Medulla oblongata (tissue), 1 donor: ENCODE measurements around the gene CSTPP1.

Source experiments
- DNase-seq: peaks from one replicate; pipeline ENCODE4 v3.0.0-alpha.2; 2015; ENCODE audit errors: extremely low spot score

The CSTPP1 gene

DNA sequence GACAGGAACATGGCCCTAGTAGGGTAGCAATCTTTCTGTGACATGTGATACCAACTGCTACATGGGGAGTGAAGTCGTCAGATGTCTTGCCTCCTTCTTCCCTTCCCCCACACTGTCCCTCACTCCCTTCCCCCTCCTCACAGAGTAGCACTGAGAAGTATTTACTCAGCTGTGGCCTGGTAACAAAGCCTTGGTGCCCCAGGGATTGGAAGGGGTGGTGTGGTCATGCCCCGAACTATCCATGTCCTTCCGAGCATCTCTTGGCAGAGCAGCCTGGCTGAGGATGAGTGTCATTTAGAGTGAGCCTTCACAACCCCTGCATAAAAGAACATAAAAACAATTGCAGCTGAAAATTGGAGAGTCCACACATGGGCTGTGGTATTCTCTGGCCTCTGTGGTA, 194.0 kb downstream of the CSTPP1 start:
- no peak for DNase-seq

DNA sequence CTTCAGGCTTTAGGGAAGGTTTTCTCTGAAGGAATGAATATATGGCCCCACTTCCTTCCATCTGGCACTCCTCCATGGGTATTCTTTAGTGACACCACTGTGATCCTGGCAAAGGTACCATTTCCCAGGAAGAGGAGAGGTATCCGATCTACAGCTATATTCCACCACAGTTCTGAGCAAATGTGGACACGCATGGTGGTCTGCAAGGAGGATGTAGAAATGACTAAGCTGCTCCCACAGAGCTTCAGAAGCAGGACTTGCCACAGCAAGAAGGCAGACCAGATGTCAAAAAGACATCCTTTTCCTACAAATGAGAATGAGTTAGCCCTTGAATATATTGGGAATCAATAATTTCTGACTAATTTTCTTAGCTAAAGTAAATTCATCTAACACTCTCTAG, 194.6 kb downstream of the CSTPP1 start:
- no peak for DNase-seq

DNA sequence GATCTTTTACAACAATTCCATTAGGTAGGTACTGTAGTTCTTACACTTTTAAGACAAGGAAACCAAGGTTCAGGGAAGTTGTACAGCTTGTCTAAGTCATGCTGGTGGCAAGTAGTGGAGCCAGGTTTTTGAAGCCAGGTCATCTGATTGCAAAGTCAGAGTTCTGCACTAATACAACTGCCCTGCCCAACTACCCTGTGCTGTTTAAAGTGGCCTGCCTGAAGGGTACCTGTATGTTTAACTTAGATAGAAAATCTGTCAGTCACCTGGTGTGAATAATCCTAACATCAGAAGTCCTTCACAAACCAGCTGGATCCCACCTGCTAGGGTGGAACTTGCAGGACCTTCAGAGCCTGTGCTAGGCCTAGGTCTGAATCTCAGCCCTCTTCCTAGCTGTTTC, 195.9 kb downstream of the CSTPP1 start:
- DNase-seq: no peak

DNA sequence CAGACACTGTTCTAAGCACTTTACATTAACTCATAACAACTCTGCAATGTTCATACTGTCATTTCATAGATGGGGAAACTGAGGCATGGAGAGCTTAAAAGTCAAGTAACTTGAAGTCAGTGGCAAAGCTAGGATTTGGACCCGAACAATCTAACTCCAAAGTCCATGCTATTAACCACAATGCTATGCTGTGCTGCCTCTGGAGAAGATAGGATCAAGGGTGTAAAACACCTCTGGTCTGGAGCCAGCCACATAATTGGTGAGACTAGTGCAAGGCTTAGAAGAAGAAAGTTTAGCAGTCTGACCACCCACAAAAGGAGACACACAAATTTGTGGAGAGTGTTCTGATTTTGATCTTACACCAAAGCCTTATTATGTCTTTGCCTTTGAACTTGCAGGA, 196.4 kb downstream of the CSTPP1 start:
- no peak for DNase-seq

DNA sequence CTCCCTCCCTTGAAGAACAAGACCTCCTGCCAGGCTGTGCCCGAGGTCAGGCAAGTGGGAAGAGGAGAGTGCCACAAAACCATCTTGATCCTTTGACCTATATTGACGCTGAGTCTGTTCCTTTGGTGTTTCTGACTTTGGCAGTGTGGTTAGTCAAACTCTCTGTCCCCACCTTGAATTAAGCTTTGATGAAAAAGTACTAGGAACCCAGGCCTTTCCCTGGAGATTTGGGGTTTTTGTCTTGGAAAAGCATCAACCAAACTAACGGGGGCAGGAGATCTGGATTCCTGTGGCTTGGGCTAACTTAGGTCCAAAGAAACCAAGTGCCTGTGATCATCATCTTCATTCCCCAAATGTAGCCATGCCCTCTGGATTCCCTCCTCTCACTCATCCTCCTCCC, 199.8 kb downstream of the CSTPP1 start:
- DNase-seq: no peak

DNA sequence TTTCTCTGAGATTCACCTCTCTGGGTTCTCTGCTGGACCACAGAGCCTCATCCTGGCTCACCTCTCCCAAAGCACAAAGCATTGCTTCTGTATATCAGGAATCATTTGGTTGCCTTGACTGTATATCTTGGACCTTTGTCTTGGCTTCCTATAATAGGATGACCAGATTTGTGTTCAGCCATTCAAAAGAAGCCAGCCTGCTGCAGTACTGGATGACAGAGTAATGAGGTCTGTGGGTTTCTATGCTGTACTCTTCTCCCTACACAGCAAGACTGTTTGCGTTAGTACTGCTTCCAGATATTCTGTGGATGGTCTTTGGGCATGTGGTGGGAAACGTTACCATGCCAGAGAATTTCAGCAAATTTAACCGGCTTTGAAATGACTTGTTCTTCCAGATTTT, 200.4 kb downstream of the CSTPP1 start:
- DNase-seq: no peak

DNA sequence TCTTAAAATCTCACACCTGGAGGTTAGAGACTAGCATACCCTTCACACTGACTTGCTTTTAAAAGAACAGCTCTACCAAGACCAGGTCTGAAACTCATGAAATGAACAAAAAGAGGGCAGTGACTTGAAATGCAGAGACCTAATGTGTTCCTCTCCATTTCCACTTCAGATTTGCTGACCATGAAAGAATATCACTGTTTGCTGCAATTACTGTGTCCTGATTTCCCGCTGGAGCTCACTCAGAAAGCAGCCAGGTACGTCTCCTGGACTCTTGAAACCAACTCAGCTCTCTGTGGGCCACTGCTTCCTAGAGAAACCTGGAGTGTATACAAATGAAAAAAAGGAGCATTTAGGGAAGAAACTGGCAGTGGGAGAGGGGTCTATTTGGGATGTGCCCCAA, 200.9 kb downstream of the CSTPP1 start:
- DNase-seq: no peak

DNA sequence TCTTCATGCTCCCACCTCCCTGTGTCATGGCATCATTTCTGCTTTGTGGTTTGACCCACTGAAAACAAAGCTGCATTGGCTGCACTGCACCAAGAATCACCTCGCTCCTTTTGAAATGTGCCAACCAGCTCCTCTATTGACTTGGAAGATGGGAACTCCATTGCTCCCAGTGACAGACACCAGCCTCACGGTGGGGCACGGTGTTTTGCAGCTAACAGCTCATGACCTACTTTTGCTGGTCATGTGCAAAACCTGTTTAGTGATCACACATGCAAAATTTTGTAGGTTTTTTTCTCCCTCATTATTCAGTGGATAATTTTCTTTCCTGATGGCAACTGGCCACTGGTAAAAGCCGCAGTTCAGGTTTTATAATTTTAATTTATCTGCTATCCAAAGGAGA, 203.3 kb downstream of the CSTPP1 start:
- no peak for DNase-seq

DNA sequence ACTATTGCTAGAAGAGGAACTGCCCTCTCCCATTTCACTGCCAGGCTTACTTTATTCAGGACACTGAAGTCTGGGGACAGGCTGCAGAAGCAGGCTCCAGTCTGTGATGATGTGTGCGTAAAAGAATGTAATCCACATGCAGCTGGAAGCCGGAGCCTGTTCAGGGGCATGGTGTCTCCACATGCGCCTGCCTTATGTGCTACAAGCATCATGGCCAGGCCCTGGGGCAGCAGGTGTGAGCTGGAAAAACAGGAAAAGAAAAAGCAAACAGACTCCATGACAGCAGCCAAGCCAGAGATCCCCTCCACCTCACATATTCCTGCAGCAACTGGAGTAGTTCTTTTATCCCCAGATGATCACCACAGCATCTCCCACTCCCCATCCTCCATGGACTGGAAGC, 206.8 kb downstream of the CSTPP1 start:
- DNase-seq: no peak

DNA sequence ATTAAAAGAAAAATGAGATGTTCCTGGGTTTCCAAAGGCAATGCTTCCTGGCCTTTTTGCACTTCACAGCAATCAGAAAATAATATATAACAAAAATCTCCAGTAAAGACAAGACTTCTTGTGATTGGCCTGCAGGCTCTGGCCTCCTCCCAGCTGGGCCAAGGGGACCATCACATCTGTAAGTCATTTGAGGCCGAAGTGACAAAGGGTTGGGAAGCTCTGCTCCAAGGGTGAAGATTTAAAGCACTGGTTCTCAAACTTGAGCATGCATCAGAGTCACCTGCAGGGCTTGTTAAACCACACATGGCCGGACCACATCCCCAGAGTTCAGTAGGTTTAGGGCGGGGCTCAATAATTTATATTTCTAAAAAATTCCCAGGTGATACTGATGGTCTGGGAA, 208.0 kb downstream of the CSTPP1 start:
- DNase-seq: no peak

DNA sequence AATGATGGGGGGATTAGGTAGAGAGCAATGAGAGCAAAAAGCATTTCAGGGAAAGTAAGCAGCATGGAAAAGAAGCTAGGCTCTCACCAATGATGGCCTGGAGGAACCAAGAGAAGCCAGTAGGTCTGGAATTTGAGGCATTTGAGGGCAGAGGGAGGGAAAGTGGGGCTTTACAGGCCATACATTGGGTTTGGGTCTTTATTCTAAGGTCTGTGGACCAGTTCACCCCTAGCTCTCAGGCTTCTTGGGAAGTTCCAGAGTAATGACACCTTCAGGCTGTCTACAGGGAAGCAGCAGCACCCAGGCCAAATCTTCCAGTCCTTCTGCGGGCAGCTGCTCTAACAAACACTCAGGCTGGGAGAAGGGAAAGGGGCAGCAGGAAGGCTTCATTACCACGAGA, 210.7 kb downstream of the CSTPP1 start:
- no peak for DNase-seq

DNA sequence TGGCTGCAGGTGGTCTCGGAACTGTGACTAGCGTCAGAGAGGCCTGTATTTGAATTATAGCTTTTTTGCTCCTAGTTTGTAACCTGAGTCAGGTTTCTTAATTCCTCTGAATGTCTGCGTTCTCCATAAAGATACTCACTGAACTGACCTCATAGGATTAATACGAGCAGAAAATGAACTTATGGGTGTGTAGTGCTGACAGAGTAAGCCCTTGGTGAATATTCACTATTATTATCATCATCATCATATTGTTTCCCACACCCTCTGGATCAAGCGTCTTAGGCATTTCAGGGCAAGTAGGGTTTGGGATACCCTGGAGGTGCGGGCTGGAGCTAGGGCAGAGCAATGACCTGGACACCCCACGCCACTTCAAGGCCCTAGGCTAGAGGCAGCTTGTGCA, 211.1 kb downstream of the CSTPP1 start:
- DNase-seq: no peak

DNA sequence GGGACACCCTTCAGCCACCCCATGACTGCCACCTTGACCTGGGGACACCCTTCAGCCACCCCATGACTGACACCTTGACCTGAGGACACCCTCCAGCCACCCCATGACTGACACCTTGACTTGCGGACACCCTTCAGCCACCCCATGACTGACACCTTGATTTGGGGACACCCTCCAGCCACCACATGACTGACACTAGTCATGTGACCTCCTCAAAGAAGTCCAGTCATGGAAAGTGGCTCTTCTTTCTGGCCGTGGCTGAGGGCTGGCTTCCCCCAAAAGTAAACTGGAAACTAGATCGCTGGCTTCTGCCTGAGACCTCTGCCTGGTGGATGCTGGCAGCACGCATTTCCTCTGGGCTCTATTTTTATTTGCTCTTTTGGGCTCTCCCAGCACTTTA, 211.7 kb downstream of the CSTPP1 start:
- no peak for DNase-seq

DNA sequence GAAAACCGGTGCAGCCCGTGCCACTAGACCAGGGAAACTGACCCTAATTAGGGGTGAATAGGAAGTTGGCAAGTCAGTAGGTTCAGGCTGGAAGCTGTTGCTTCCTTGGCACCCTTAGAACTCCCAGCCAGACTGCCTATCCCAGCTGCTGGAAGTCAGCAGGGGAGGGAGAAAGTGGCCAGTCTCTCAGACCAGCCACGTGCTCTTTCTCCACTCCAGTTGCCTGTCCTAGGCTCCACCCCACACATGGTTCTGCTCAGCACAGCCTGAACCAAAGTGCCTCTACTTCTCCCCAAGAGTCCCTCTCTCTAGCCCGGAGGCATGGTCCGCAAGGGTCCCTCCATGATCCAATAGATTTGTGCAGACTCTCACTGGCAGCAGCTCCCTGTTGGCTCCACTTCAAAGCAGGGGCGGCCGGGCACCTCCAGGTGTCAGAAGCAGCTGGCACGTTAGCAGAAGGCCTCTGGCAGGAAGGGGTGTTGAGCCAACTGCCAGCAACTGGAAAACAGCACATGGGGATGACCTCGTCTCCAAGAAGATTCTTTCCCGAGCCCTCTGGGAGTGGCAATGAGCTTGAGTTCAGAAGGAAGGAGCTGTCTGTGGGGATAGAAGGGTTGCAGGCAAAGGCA, 212.5 kb downstream of the CSTPP1 start:
- DNase-seq: peak; percentile 56

DNA sequence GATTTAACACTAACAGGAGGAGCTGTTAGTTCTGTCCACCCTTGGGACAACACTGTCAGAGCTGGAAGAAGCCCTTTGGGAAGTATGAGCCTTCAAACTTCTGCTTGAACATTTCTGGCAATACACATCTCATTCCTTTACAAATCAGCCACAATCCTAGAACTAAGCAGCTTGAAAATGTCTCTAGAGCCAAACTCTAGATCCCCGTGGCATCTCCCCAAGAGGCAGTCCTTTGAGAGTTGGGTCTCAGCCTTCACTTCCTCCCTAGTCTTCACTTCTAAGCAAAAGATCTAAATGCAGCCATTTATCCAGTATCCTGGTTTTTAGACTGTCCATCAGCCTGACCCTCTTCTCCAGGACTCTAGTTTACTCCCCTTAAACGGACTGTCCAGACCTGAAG, 213.2 kb downstream of the CSTPP1 start:
- DNase-seq: no peak

DNA sequence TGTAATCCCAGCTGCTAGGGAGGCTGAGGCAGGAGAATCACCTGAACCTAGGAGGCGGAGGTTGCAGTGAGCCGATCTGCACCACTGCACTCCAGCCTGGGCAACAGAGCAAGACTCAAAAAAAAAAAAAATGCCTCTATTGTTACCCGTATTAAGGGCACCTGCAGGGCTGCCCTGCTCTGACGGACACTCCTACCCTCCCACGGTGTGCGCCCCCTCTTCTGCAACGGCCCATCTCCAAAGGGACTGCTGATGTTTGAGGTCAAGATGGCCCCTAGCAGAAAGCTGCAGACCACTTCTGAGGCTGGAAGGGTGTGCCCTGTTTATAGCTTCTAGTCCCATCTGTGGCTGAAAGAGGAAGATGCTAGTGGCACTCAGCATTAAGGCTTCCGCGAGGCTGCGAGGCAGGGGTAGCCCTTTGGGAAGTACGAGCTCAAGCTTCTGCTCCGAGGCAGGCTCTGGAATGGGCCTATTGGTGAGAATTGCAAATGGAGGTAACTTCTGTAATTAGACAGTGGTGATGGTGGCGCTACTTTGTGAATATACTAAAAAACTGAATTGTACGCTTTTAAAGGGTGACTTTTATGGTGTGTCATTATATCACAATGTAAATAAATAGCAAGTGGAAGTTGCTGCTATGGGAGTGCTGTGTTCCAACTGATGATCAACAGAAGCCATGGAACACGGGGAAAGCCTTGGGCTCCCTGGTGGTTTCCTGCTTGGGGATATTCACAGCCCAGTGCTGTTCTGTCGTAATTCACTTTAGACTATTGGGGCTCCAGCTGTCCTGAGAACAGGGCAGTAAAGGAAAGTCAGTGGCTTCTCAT, 215.8 kb downstream of the CSTPP1 start:
- DNase-seq: no peak

DNA sequence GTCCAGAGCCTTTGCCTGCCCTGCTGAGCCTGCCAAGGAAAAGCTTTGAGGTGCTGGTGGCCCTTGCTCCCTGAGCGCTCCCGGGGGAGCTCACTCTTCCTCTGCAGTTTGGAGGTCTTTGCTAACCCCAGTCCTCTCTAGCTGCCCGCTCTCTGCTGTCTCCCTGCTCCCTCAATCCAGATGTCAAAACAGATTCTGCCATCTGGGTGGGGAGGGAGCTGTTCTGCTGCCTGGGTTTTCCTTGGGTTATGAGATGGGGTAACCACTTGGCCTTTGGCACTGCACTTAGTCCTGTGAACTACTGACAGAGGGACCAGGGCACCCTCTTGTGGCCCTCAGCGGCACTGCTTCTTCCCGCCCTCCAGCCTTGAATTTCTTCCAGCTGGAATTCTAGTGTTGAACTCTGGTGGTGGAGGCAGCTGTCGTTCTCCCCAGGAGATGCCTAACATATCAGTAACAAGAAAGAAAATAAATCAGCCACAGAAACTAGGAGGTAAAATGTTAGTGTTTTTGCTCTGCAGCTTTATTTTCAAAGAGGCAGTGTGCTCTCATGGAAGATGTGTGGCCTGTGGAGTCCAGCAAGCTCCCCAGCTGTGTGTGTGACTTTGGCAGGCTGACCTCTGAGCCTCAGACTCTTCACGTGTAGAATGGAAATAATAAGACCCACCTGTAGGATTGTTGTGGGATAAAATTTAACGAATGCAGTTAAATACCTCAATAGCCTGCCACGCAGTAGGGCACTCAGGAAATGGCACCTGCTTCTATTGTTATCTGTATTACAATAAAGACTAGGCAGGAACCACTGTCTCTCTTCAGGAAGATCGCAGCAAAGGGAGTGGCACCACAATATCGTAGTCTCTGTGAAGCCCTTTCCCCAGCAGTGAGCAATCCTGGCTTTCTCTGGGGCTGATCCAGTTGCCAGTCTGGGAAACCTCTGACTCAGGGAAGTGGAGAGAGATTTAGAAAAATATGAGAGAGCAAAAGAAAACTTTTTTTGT, 216.7 kb downstream of the CSTPP1 start:
- peak; percentile 92 for DNase-seq

DNA sequence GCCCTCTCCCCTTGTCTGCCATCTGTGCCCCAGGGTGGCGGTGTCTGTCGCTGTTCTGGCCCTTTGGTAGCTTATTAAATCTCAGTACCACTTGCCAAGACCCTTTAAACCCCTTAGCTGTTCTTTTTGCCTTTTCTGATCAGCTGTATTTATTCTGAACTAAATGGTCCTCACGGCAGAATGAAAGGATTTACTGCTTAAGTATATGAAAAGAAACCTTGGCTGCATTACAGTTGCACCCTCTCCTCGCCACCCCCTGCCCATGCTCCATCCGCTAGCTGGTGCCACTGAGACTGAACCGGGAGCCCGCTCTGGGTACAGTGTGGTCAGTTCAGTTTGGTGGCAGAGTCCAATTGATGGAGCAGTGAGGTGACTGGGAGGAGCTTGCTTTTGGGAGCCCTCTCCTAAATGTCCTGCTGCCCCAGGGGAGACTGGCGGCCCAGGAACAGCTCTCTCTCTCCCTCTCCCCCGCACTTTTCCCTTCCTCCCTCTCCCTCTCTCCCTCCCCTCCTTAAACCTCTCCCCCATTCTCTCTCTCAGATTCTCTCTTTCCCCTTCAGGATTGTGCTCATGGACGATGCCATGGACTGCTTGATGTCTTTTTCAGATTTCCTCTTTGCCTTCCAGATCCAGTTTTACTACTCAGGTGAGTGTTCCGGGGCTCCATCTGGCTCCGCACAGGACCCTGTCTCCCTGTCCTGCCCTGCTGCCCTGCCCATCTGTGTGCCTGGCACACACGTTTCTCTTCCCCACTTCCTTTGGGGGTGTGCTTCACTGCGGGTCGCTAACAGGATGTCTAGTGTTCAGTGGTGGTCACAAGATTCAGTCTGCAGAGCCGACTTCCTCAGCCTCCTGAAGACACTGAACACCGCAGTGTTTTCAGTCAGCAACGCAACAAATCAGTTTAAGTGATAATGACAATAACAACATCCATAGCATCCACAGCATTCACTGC, 218.3 kb downstream of the CSTPP1 start:
- DNase-seq: no peak

DNA sequence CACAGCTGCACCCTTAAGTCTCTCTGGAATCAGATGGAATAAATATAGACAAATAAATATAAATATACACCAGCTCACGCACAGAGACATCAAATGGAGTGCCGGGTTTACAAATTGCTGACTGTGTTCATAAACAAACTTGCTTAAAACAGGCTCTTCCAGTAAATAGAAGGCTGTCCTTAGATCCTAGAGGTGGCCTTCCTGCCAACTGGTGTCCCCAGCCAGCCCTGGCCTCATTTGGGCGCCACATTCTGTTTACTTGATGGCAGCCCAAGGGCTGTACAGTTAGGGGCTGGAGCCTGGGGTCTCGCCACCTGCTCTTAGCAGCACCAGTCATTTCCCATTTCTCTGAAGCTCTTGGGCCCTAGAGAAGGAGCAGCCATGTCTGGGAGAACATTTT, 219.3 kb downstream of the CSTPP1 start:
- no peak for DNase-seq

DNA sequence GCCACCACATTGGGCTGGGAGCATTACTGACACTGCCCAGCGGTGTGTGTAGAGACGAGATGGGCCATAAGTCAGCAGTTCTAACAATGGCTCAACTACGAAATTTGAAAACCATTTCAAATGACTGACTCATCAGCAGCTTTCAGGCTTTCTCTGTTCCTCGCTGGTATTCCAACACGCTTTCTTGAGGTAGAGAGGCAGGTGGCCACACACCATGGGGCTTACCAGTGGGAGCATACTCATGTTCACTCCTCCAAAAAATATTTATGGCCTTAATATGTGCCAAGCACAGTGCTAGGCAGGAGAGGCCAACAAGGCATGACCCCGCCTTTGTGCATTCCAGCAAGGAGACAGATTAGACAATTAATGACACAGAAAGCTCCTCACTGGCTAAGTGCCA, 219.8 kb downstream of the CSTPP1 start:
- DNase-seq: no peak

DNA sequence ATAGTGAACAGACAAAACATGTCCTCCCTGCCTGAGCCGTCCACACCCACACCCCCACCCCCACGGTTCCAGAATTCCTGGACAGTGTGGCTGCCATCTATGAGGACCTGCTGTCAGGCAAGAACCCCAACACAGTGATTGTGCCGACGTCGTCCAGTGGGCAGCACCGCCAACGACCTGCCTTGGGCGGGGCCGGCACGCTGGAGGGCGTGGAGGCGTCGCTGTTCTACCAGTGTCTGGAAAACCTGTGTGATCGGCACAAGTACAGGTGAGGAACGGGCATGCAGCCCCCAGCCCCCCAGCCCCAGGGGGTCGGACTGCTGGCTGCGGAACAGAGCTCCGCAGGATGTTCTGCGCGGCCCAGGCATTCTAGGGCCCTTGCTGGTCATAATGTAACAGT, 220.4 kb downstream of the CSTPP1 start:
- no peak for DNase-seq
